NCI-H1105 treated with DMSO at 0.1 percent for 48 hours (cell line): Measurements from ENCODE around the gene LILRA6.
A peak's percentile ranks its signal among the peaks of the same experiment; 100 is the strongest.
"Not testable (repeated sequence)": the region's sequence is repeated elsewhere in the genome, so short reads cannot be mapped to it uniquely, and the experiment has no call there.

ENCODE experiments used
- DNase-seq: peaks from one replicate; lab custom pipeline; 2025; lab: John Stamatoyannopoulos, UW

The LILRA6 gene

DNA sequence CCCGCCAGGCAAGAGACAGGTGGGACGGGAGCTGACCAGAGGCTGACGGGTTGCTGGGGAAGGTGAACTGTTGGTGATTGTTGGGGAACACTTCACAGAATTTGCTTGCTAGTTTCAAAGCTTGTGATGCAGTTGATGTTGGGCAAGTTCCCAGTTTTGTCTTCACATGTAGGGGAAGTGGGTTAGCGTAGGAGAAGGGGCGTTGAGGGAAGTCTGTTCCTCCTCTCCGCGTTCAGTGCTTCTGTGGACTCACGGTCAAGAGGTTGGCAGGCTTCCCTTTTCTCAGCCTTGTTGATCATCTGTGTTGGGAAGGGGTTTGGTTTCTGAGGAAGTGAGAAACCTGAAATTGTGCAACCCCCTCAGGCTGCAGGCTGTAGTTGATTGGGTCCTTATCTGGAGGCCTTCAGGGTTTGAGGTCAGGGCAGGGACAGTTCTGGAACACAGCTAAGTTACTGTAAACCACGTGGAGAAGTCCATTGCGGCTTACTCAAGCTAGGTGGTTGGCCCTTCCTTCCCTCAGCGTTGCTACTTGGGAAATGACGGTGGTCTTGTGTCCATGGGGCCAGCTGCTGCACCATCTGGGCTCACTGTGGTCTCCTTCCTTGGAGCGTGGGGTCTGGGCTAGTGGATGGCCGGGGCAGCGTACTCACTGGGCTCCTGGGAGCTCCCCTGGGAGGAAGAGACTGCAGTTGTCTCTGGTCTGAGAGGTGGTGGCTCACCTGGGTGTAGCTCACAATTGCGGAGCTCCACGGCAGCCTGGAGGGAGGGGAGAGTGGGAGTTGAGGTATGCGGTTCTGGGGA lies 34.4 kb downstream of the LILRA6 start:
- DNase-seq = no peak

DNA sequence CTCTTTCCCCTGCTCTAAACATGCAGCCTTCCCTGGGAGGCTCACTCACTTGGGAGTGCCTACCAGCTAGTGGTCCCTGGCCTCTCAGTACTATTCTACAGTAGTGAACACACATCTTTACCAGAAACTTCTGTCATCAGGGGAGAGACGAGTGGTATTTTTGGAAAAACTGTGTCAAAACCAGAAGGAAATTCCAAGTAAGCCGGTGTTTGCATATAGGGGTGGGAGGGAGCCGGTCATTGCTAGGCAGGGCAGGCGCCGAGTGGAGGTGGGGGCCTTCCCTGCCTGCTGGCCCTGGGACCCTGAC lies 35.0 kb downstream of the LILRA6 start:
- no peak for DNase-seq

DNA sequence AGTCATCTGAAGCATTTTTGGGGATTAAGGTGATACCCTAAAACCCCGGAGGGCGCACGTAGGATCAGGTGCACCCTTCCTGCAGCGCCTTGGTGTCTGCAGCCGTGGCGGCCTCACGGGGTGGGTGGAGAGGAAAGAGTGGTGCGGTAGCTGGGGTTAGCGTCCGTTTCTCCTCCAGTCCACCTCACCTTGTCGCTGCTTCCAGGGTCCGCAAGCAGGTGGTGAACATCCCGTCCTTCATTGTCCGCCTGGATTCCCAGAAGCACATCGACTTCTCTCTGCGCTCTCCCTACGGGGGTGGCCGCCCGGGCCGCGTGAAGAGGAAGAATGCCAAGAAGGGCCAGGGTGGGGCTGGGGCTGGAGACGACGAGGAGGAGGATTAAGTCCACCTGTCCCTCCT lies 35.4 kb downstream of the LILRA6 start:
- not testable (repeated sequence) for DNase-seq

- no peak for DNase-seq
These were observed 35.8 kb downstream of the LILRA6 start for GRCh38 chr19:54206831-54207177.

DNA sequence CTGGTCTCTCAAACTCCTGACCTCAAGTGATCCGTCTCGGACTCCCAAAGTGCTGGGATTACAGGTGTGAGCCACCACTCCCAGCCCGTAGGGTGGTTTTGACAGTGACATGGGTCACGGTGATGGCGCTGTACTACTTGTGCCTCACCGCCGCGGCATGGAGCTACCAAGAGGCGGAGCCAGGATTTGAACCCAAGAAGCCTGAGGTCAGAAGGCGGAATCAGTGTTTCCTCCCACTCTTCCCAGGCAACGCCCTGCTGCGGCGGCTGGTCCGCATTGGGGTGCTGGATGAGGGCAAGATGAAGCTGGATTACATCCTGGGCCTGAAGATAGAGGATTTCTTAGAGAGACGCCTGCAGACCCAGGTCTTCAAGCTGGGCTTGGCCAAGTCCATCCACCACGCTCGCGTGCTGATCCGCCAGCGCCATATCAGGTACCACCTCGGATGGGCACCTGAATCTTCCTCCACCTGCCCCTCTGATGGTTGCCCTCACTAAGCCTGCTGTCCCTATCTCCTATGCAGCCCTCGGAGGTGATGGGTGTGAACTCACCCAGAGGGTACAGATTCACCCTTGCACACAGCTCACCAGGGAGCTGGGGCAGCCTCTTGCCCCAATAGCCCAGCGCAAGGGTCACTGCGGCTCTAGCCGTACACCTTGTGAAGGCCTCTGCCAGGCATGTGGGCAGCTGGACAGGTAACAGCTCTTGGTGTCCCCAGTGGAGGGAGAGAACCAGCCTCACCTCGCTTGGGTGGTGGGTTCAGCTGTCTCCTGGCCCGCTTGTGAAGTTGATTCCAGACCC lies 36.4 kb downstream of the LILRA6 start:
- DNase-seq = no peak

DNA sequence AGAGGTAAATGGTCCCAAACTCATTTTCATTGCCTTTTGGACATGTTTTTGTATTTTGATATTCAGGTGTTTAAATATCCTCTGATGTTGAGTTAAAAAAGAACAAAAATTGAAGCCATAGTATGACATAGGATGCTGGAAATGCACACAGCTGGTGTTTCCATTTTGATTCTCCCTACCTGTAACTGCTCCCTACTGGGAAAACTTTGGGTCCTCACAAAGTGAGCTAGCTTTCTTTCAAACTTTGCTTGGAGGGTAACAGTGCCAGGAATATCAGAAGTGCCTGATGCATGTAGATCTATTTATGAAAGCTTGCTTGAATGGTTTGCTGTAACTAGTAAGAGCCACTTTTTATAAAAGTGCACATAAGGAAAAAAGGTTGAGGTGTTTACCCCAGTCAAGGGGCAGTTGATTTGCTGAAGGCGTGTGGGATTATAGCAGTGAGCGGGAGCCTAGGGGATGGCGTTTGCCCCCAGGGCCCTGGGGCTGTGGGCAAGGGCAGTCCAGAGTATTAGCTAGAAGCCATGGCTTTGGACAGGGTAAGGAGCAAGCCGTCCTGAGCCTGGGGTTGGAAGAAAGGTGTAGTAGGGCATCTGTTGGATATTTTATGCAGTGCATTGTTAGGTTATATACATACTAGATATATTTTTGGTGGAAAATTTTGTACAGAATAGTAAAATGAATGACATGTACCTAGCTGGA lies 37.7 kb downstream of the LILRA6 start:
- no peak for DNase-seq

DNA sequence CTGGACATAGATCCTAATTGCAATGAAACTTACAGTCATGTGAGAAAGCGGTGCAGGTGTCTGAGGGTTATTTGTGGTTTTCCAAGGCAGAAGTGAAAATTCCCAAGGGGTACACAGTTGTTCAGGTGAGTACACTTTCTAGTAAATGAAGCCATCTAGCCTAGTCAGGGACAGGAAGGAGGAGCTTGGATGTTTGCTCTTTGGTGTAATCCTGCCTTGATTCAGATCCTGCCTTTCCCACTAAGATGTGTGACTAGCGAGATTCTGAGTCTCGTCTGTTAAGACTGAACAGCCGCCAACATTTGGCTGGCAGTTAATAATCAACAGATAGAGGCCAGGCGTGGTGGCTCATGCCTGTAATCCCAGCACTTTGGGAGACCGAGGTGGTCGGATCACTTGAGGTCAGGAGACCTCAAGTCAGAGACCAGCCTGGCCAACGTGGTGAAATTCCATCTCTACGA lies 39.4 kb downstream of the LILRA6 start:
- DNase-seq = no peak

- DNase-seq = no peak
These were observed 40.6 kb downstream of the LILRA6 start for GRCh38 chr19:54201980-54202379.

DNA sequence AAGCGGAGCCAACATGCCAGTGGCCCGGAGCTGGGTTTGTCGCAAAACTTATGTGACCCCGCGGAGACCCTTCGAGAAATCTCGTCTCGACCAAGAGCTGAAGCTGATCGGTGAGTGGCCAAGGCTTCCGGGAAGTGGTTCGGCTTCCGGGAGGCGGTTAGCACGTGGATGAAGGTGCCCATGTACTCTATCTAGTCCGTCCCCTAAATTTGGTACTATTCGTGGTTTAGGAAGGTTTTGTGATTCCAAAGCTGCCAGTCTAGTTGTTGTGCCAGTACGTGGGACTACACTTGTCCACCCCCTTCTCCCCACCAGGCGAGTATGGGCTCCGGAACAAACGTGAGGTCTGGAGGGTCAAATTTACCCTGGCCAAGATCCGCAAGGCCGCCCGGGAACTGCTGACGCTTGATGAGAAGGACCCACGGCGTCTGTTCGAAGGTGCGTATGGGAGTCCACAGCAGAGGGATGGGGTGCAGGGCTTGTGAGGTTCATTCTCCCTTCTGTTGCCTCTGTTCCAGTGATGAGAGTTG lies 41.4 kb downstream of the LILRA6 start:
- DNase-seq = no peak

GRCh38 chr19:54199401-54199800 lies 43.2 kb downstream of the LILRA6 start:
- DNase-seq = no peak

GRCh38 chr19:54197121-54197520 lies 45.5 kb downstream of the LILRA6 start:
- DNase-seq = no peak

GRCh38 chr19:54196536-54196935 lies 46.1 kb downstream of the LILRA6 start:
- no peak for DNase-seq

DNA sequence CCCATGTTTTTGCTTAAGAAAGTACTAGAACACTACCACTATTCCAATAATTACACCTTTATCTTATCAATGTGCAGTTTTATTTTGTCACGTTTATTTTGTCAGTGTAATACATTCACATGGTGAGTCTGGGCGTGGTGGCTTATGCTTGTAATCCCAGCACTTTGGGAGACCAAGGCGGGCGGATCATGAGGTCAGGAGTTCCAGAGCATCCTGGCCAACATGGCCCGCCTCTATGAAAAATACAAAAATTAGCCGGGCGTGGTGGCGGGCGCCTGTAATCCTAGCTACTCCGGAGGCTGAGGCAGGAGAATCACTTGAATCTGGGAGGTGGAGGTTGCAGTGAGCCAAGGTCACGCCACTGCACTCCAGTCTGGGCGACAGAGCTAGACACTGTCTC lies 48.1 kb downstream of the LILRA6 start:
- not testable (repeated sequence) for DNase-seq

DNA sequence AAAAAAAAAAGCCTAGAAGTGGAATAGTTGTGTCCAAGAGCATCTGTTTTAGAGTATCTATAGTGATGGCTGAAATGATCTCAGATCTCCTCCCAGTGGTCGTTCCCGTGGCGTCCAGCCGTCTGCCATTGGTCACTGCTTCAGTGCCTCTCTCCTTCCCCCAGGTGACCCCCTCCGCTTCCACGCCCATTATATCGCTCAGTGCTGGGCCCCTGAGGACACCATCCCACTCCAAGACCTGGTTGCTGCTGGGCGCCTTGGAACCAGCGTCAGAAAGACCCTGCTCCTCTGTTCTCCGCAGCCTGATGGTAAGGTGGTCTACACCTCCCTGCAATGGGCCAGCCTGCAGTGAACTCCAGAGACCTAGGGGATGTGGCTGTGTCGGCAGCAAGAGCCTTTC lies 49.6 kb downstream of the LILRA6 start:
- no peak for DNase-seq

DNA sequence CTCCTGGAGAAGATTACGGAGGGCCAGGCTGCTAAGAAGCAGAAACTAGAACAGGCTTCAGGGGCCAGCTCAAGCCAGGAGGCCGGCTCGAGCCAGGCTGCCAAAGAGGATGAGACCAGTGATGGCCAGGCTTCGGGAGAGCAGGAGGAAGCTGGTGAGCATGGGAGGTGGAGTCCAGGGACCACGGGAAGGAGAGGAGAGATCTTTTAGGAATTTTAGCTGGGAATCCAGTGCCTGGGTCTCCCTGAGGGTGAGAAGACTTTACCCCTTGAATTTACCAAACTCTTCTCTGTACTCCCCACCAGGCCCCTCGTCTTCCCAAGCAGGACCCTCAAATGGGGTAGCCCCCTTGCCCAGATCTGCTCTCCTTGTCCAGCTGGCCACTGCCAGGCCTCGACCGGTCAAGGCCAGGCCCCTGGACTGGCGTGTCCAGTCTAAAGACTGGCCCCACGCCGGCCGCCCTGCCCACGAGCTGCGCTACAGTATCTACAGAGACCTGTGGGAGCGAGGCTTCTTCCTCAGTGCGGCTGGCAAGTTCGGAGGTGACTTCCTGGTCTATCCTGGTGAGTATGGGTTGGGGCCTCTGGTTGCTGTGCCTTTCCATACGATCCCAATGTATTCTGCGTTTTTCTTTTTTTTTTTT lies 50.7 kb downstream of the LILRA6 start:
- no peak for DNase-seq

DNA sequence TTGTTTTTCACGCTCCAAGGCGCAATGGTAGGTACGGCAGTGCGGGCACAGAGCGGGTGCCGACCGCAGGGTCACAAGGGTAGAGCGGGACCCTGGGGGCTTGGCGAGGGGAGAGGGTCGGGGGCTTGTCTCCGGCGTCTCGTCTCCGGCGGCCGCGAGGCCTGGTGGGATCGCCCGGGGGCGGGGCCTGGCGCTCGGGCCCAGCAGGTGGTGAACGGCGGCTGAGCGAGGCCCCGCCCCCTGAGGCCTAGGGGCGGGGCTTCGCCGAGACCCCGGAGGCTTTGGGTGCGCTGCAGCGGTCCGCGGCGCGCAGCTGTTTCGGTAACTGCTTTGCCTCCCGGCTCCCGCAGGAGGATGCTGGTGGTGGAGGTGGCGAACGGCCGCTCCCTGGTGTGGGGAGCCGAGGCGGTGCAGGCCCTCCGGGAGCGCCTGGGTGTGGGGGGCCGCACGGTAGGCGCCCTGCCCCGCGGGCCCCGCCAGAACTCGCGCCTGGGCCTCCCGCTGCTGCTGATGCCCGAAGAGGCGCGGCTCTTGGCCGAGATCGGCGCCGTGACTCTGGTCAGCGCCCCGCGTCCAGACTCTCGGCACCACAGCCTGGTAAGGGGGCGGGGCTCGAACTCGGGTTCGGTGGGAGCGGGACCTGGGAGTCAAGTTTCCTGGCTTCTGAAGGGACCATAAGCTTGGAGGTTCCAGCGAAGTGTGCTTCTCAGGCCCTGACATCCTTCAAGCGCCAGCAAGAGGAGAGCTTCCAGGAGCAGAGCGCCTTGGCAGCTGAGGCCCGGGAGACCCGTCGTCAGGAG lies 51.4 kb downstream of the LILRA6 start, which contains the start of gene TSEN34:
Gene TSEN34, plus strand, starts transcription at position 298 of the 800 bp plus-strand sequence. Its CDS starts 57 bp downstream, at position 355.
- peak; percentile 89 for DNase-seq

DNA sequence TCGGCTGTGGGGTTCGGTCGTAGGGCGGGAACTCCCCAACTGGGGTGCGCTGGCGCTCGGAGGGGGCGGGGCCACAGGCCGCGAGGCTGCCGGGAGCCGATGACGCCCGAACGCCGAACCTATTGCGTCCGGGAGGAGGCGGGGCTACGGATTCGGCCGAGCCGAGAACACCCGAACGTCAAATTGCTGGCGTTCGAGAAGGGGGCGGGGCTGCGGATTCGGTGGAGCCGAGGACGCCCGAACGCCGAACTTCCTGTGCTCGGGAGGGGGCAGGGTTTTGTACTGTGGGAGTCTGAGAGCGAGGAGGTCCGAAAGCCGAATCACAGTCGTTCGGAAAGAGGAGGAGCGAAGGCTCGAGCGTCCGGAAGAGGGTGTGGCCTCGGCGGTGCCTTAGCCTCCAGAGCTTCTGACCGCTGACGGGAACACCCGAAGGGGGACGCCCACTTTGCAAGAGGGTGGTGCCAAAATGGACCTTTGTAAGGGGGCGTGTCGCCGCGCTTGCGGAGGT lies 52.0 kb downstream of the LILRA6 start:
- peak; percentile 99 for DNase-seq

DNA sequence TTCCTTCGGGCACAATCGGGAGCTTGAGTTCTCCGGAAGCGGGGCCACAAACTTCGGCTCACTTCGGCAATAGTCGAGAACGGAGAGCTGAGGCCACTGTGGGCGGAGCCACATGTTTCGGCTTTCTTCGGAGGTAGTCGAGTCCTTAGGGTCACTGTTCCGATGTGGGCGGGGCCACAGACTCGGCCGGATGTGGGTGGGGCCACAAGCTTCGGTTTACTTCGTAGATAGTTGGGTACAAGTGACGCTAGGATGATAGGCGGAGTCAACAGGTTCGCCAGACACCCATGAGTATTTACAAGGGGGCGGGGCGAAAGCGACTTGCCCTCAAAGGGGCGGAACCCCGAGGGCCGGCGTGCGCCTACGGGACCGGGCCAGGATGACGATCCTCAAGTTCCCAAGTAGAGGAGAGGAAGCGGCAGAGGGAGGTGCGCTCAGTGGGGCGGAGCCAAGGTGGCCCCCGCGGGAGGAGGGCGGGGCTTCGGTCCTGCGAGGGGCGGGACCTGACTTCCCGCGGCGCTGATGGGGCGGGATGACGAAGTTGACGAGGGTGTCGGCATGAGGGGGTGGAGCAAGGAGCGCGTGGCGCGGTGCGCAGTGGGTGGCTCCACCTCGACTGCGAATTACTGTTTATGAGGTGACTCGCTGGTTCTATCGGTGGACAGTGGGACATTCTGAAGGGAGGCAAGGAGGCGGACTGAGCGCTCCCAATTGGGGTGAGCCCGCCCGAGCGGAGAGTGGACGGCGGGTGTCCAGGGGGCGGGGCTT lies 52.7 kb downstream of the LILRA6 start:
- peak; percentile 100 for DNase-seq

GRCh38 chr19:54189145-54189734 lies 53.4 kb downstream of the LILRA6 start, which contains the start of gene MBOAT7:
TSS of gene MBOAT7 (minus strand) at chr19:54189580. CDS start at chr19:54188508, 1,072 bp downstream.
- no peak for DNase-seq
